DOHH2 (cell line): ENCODE measurements around the gene GTF3C1.

Source experiments
- H3F3A ChIP-seq: fragments of 200-600 bp; sonication (generic), shearing (Covaris generic); 2 replicates; pipeline ENCODE4 v1.6.0; 2016; ENCODE audit warnings: antibody characterized with exemption, mild to moderate bottlenecking; ENCODE audit not compliant: control insufficient read depth, insufficient read depth
- H3K27ac ChIP-seq: fragments of 200-600 bp; sonication (generic); 2 replicates; pipeline ENCODE4 v1.5.1; 2014; ENCODE audit warnings: low read depth, mild to moderate bottlenecking, low read length, moderate library complexity
- H3K27me3 ChIP-seq: fragments of 200-600 bp; sonication (generic); 2 replicates; pipeline ENCODE4 v1.6.1; 2014; ENCODE audit warnings: mild to moderate bottlenecking, low read length, mixed read lengths; ENCODE audit not compliant: control insufficient read depth
- H3K36me3 ChIP-seq: fragments of 200-600 bp; sonication (generic); 2 replicates; pipeline ENCODE4 v1.6.1; 2014; ENCODE audit warnings: mild to moderate bottlenecking, low read length, moderate library complexity, mixed read lengths; ENCODE audit not compliant: control insufficient read depth
- H3K4me1 ChIP-seq: fragments of 200-600 bp; sonication (generic); 2 replicates; pipeline ENCODE4 v1.6.1; 2014; ENCODE audit warnings: mild to moderate bottlenecking, low read length, mixed read lengths; ENCODE audit not compliant: control insufficient read depth
- H3K4me2 ChIP-seq: fragments of 200-600 bp; sonication (generic); 2 replicates; pipeline ENCODE4 v1.6.0; 2014; ENCODE audit warnings: mild to moderate bottlenecking, low read length, moderate library complexity
- H3K4me3 ChIP-seq: fragments of 200-600 bp; sonication (generic); 2 replicates; pipeline ENCODE4 v1.5.1; 2014; ENCODE audit warnings: mild to moderate bottlenecking, low read length, mixed read lengths
- H3K79me2 ChIP-seq: fragments of 200-600 bp; sonication (generic); 2 replicates; pipeline ENCODE4 v1.6.1; 2014; ENCODE audit warnings: mild to moderate bottlenecking, low read length, mixed read lengths; ENCODE audit not compliant: control insufficient read depth
- H3K9me2 ChIP-seq: fragments of 200-600 bp; sonication (generic); replicated peaks from 2 replicates; pipeline ENCODE4 v1.6.1; 2014; ENCODE audit warnings: mild to moderate bottlenecking, low read length, mixed read lengths; ENCODE audit not compliant: control insufficient read depth
- H3K9me3 ChIP-seq: fragments of 200-600 bp; sonication (generic); 2 replicates; pipeline ENCODE4 v1.6.1; 2014; ENCODE audit warnings: antibody characterized with exemption, low read length, mixed read lengths; ENCODE audit not compliant: control insufficient read depth, insufficient read depth
- H4K20me1 ChIP-seq: fragments of 200-600 bp; sonication (generic); 2 replicates; pipeline ENCODE4 v1.6.0; 2014; ENCODE audit warnings: low read depth, mild to moderate bottlenecking, antibody characterized with exemption, low read length, moderate library complexity; ENCODE audit not compliant: control insufficient read depth, insufficient read depth
- CTCF ChIP-seq: fragments of 200-600 bp; sonication (generic); IDR thresholded peaks from one replicate; pipeline ENCODE4 v1.5.1; 2014; ENCODE audit warnings: antibody characterized with exemption, mild to moderate bottlenecking, low read depth, low read length; ENCODE audit not compliant: poor library complexity, severe bottlenecking
- EZH2phosphoT487 ChIP-seq: fragments of 200-600 bp; sonication (generic); IDR thresholded peaks from 2 replicates; pipeline ENCODE4 v1.6.1; 2017; ENCODE audit warnings: borderline replicate concordance, mild to moderate bottlenecking, antibody characterized with exemption, low read length, moderate library complexity, mixed read lengths

Gene GTF3C1

GRCh38 chr16:27489906-27490305, 59.8 kb downstream of the GTF3C1 start:
- TF ChIP-seq EZH2phosphoT487: no peak
- TF ChIP-seq CTCF: no peak
- no peaks in the 10 kb centered on the region for H3F3A ChIP-seq
- no peak overlapping the region for H3K27ac ChIP-seq
- no peaks in the 10 kb centered on the region for H3K9me3 ChIP-seq
- H3K4me3 ChIP-seq: no peak overlapping the region
- H3K4me1 ChIP-seq: no peaks in the 10 kb centered on the region
- peaks cover 67% of the 10 kb centered on the region for H3K36me3 ChIP-seq
- H3K79me2 ChIP-seq: no peaks in the 10 kb centered on the region
- H4K20me1 ChIP-seq: 0 out of 2 replicates have a peak, but pooled peaks cover 4% of the 10 kb centered on the region
- no peak overlapping the region for H3K4me2 ChIP-seq
- H3K9me2 ChIP-seq: no peaks in the 10 kb centered on the region
- no peaks in the 10 kb centered on the region for H3K27me3 ChIP-seq

- Histone ChIP-seq H3K27ac (no peak overlapping the region), H3K36me3 (peaks cover 69% of the 10 kb centered on the region), H3K79me2 (no peaks in the 10 kb centered on the region), H3K4me1 (no peaks in the 10 kb centered on the region), H3K27me3 (no peaks in the 10 kb centered on the region), H3F3A (no peaks in the 10 kb centered on the region), H3K9me3 (no peaks in the 10 kb centered on the region), H4K20me1 (0 out of 2 replicates have a peak, but pooled peaks cover 4% of the 10 kb centered on the region), H3K4me3 (no peak overlapping the region), H3K4me2 (no peak overlapping the region), H3K9me2 (no peaks in the 10 kb centered on the region)
- TF ChIP-seq EZH2phosphoT487 (no peak), CTCF (no peak)
These were observed 60.3 kb downstream of the GTF3C1 start for GRCh38 chr16:27489421-27489820.

- Histone ChIP-seq H3K4me1 (no peaks in the 10 kb centered on the region), H3K79me2 (no peaks in the 10 kb centered on the region), H3K36me3 (peaks cover 76% of the 10 kb centered on the region), H3K4me3 (no peak overlapping the region), H3K9me2 (no peaks in the 10 kb centered on the region), H3K27me3 (no peaks in the 10 kb centered on the region), H4K20me1 (0 out of 2 replicates have a peak, but pooled peaks cover 4% of the 10 kb centered on the region), H3F3A (no peaks in the 10 kb centered on the region), H3K4me2 (no peak overlapping the region), H3K27ac (no peak overlapping the region), H3K9me3 (no peaks in the 10 kb centered on the region)
- TF ChIP-seq CTCF (no peak), EZH2phosphoT487 (no peak)
These were observed 63.0 kb downstream of the GTF3C1 start for GRCh38 chr16:27486760-27487159.

GRCh38 chr16:27486344-27486743, 63.4 kb downstream of the GTF3C1 start:
- TF ChIP-seq EZH2phosphoT487 (no peak), CTCF (no peak)
- H3K27me3 ChIP-seq: no peaks in the 10 kb centered on the region
- H3K4me1 ChIP-seq: no peaks in the 10 kb centered on the region
- no peaks in the 10 kb centered on the region for H3K9me3 ChIP-seq
- no peak overlapping the region for H3K27ac ChIP-seq
- H3K4me3 ChIP-seq: no peak overlapping the region
- H3K9me2 ChIP-seq: no peaks in the 10 kb centered on the region
- H3F3A ChIP-seq: no peaks in the 10 kb centered on the region
- H3K36me3 ChIP-seq: peaks cover 75% of the 10 kb centered on the region
- 0 out of 2 replicates have a peak, but pooled peaks cover 4% of the 10 kb centered on the region for H4K20me1 ChIP-seq
- H3K4me2 ChIP-seq: no peak overlapping the region
- H3K79me2 ChIP-seq: no peaks in the 10 kb centered on the region
